Measurements from ENCODE around the gene ITGB3BP. TPM values are rescaled to one million over a fixed set of nuclear protein-coding genes. Genes with fewer than 3 reads are reported as not detected.
"Not testable (repeated sequence)": the region's sequence is repeated elsewhere in the genome, so short reads cannot be mapped to it uniquely, and the experiment has no call there.

Gene ITGB3BP
- polyA plus RNA-seq (ENCODE audit: insufficient read length in 10 of 10): 10 to 100 TPM; 22.1 to 43.8 (median 28.6) TPM
- long read RNA-seq, donor 1, transcript ITGB3BP-201 (9 exons, 948 nt): major isoform, 9 of 14 reads
- long read RNA-seq, donor 1, transcript ITGB3BP-212 (10 exons, 1,285 nt): minor isoform, 5 of 14 reads
- long read RNA-seq, donor 1, partial matches to known transcripts: 0 of 14 reads
- long read RNA-seq, donor 1, other reads (novel, unspliced or antisense): 0 of 14 reads
- long read RNA-seq, donor 2, partial matches to known transcripts: 0 of 4 reads
- long read RNA-seq, donor 2, other reads (novel, unspliced or antisense): 0 of 4 reads
- long read RNA-seq, donor 3: 0 reads
- long read RNA-seq, donor 4, transcript ITGB3BP-212 (10 exons, 1,285 nt): major isoform, 6 of 8 reads
- long read RNA-seq, donor 4, partial matches to known transcripts: 0 of 8 reads
- long read RNA-seq, donor 4, other reads (novel, unspliced or antisense): 0 of 8 reads
- long read RNA-seq, donor 5, transcript ITGB3BP-201 (9 exons, 948 nt): major isoform, 5 of 10 reads
- long read RNA-seq, donor 5, partial matches to known transcripts: 0 of 10 reads
- long read RNA-seq, donor 5, other reads (novel, unspliced or antisense): 0 of 10 reads
- long read RNA-seq, donor 6, transcript ITGB3BP-212 (10 exons, 1,285 nt): minor isoform, 6 of 13 reads
- long read RNA-seq, donor 6, transcript ITGB3BP-201 (9 exons, 948 nt): major isoform, 7 of 13 reads
- long read RNA-seq, donor 6, partial matches to known transcripts: 0 of 13 reads
- long read RNA-seq, donor 6, other reads (novel, unspliced or antisense): 0 of 13 reads
- long read RNA-seq, donor 7, partial matches to known transcripts: 19 of 48 reads
- long read RNA-seq, donor 7, other reads (novel, unspliced or antisense): 21 of 48 reads
- long read RNA-seq, donor 8, transcript ITGB3BP-212 (10 exons, 1,285 nt): minor isoform, 6 of 66 reads
- long read RNA-seq, donor 8, transcript ITGB3BP-201 (9 exons, 948 nt): major isoform, 8 of 66 reads
- long read RNA-seq, donor 8, partial matches to known transcripts: 41 of 66 reads
- long read RNA-seq, donor 8, other reads (novel, unspliced or antisense): 10 of 66 reads
- long read RNA-seq, donor 9, partial matches to known transcripts: 0 of 1 reads
- long read RNA-seq, donor 9, other reads (novel, unspliced or antisense): 0 of 1 reads

GRCh38 chr1:63522891-63523728 is at the start of gene ITGB3BP, which contains the start of gene EFCAB7:
ITGB3BP (minus strand) TSS chr1:63523225; CDS start chr1:63523133, 92 bp downstream.
EFCAB7 (plus strand) TSS chr1:63523525; CDS start chr1:63525573, 2,048 bp downstream.
- peak; percentile 92 to 97 (median 94) for DNase-seq

- not testable (repeated sequence) for DNase-seq
Observed at GRCh38 chr1:63572686-63573085, 49.7 kb upstream of the ITGB3BP start.

- no peak for DNase-seq
Observed at GRCh38 chr1:63569640-63570316, 46.8 kb upstream of the ITGB3BP start.

GRCh38 chr1:63569068-63569467 is 46.0 kb upstream of the ITGB3BP start:
- DNase-seq: no peak

- no peak for DNase-seq
Observed at GRCh38 chr1:63563745-63564144, 40.7 kb upstream of the ITGB3BP start.

- DNase-seq: no peak
Observed at GRCh38 chr1:63559357-63559756, 36.3 kb upstream of the ITGB3BP start.

GRCh38 chr1:63557365-63557987 is 34.5 kb upstream of the ITGB3BP start:
- peak in 2 of 3 donors; percentile 9 to 27 for DNase-seq

- no peak for DNase-seq
Observed at GRCh38 chr1:63555480-63555879, 32.5 kb upstream of the ITGB3BP start.

GRCh38 chr1:63548877-63549276 is 25.9 kb upstream of the ITGB3BP start:
- no peak for DNase-seq

- no peak for DNase-seq
Observed at GRCh38 chr1:63548303-63548702, 25.3 kb upstream of the ITGB3BP start.

- peak; percentile 1 to 20 (median 19) for DNase-seq
Observed at GRCh38 chr1:63547621-63548294, 24.7 kb upstream of the ITGB3BP start.

GRCh38 chr1:63545780-63546179 is 22.8 kb upstream of the ITGB3BP start:
- no peak for DNase-seq

GRCh38 chr1:63537940-63538339 is 14.9 kb upstream of the ITGB3BP start:
- peak in 2 of 3 donors; percentile 4 to 13 for DNase-seq

- DNase-seq: no peak
Observed at GRCh38 chr1:63537006-63537405, 14.0 kb upstream of the ITGB3BP start.

GRCh38 chr1:63534406-63534805 is 11.4 kb upstream of the ITGB3BP start:
- no peak for DNase-seq

GRCh38 chr1:63533931-63534330 is 10.9 kb upstream of the ITGB3BP start:
- DNase-seq: no peak

GRCh38 chr1:63532727-63533126 is 9.7 kb upstream of the ITGB3BP start:
- no peak for DNase-seq

- no peak for DNase-seq
Observed at GRCh38 chr1:63524201-63524600, 1.2 kb upstream of the ITGB3BP start.

GRCh38 chr1:63523738-63524137 is 713 bp upstream of the ITGB3BP start:
- DNase-seq: no peak
